Stimulated activated CD8-positive, alpha-beta memory T cell treated with anti-CD3 and anti-CD28 coated beads, Interleukin-12 subunit alpha, Interleukin-12 subunit beta, amount 100 ng/mL, for 1 hour (primary cell): ENCODE data around the gene RHBDD1.

Experiments
- DNase-seq: peaks from one replicate; pipeline ENCODE4 v3.0.0-alpha.2; 2020; ENCODE audit warnings: low read depth

RHBDD1 gene

DNA sequence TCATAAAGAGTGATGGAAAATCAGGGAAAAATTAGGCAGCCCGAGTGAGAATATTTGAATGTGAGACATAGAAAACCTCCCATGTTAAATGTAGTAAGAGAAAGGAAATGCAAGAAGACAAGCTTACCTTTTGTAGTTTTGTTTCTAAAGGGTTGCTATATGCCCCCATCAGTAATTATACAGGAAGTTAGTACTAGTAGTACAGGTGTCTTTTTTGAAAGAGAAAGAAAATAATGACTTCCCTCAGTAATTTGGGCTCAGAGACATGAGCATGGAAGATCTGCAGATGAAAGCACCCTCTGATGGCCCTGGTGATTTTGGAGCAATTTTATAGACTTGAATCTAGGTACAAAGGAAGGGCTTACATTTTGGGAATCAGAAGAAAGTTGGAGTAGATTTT lies 80.8 kb downstream of the RHBDD1 start:
- DNase-seq, result no peak

DNA sequence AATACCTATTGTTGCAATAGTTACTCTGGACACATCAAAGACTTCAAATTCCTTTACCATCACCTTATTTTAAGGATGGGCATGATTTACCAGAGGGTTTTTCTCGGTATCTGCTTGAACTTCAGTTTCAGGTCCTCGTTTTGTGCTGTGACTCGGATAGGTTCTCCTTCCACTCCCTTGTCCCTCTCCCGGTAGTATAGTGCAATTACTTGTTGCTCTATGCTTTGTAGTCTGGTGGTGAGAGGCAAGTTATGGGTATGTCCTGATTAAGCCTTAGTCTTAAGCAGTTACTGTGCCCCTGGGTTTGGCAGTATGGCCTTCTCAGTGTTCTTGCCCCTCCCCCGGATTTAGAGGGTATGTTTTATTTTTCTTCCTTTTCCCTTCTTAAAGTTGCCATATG lies 96.6 kb downstream of the RHBDD1 start:
- no peak for DNase-seq

DNA sequence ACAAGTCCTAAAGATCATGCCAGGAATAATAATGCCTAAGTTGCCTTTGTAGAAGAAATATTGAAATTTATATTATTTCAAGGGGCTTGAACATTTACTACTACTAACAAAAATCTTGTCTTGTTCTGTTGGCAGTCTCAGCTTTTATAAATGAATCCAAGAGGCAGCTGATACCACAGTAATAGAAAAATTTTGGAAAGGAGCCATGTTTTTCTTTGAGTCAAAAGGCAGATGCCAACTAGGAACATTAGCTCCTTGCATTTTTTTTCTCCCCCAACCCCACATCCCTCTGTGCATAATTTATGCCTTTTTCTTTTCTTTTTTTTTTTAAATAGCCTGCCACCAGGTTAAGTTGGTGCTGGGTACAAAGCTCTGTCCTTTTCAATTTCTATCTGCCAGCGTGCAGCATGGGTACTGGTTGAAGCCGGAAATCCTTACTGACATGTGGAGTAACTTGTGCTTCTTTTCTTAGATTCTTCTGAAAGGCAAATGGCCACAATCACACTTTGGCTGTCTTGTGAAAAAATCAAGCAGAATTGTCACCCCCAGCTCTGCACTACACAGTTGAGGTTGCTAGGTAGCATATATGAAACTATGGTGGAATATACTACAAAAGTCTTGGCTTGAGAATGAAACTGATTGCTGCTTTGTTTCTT lies 98.8 kb downstream of the RHBDD1 start:
- DNase-seq, result no peak

DNA sequence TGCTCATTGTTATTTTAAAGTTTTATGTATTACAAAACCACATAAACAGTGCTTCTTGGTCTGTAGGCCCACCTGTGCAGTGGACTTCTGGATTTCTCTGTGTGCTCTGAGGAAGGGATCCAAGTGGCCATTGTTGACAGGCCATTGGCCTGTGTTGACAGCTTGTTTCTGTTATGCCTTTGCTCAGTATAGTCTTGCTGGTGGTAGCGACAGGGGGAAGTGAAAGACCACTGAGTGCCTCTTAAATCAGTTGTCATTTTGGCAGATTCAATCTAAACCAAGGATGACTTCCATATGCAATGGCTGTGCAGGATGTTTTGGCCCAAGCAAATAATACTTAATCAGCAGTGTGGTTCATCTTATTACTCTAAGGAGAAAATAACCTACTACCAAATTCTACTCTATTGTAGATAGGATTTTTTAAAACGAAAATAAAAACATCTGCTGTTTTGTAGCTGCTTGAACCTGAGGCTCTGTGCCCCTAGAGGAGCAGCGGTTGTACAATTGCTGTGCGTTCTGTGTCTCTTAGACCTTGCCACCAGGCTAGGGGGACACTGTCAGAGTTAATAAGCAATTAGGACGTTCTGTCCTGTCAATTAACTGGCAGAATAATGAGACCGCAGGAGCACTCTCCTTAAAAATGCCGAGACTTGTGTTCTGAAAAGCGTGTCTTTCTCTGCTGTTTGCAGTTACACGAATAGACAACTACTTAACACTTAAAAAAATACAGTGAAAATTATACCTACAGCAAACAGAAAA lies 108.2 kb downstream of the RHBDD1 start:
- no peak for DNase-seq

DNA sequence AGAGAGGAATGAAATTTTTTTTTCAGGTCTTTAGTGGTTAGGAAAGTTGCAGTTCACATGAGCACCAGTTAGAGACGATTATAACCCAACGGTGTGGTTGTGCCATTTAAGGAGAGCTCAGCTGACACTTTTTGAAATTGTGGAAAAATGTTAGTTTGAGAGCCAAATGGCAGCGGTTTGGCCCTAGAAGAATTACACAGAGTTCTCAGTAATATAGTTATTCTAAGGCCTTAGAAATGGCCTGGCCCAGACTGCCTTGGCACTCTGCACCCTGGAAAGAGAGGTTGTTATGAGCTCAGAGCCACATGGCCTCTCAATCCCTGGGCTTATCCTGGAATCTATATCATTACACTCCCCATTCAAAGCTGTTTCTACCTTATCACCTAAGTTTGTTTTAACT lies 117.4 kb downstream of the RHBDD1 start:
- DNase-seq, result no peak

DNA sequence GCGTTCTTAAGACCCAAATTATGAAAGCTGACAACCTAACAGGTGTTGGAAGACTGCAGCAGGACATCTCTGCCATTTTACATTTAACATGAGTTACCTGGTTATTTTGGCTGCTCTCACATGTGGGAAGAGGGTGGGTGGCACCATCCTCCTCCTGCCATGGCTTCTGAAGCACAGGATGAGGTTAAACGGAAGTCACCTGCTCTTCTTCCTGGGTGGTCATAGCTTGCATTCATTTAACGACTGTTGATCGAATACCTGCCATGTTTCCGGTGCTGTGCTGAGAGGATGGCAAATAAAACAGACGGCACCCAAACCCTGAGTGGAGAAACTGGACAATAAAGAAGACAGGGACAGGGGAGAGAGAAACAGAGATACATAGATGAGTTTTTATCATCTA lies 118.0 kb downstream of the RHBDD1 start:
- no peak for DNase-seq

DNA sequence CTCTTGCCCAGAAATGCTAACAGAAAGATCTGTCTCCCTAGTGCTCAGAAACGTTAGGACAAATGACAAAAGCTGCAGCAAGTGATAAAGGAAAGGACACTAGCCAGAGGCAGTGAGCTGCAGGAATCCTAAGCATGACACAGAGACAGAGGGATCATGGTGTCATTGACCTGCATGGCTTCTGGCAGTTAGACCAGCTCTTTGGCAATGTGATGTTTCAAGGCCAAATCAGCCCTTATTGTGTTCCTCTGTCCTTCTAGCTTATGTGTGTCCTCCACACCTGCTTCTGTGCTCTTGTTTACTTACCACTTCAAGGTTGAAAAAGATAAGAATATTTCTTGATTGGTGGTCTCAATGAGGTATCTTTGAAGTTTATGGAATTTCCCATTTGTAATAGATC lies 120.8 kb downstream of the RHBDD1 start:
- DNase-seq, result no peak

DNA sequence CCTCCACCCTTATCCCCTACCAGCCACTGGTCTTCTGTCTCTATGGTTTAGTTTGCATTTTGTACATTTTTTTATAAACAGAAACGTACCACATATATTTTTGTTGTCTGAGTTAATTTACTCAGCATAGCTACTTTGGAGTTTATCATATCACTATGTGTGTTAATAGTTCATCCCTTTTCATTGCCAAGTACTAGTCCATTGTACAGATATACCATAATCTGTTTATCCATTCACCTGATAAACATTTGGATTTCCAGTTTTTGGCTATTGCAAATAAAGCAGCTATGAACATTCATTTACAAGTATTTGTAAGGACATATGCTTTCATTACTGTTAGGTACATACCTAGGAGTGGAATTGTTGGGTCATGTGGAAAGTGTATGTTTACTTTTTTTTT lies 123.6 kb downstream of the RHBDD1 start:
- no peak for DNase-seq

DNA sequence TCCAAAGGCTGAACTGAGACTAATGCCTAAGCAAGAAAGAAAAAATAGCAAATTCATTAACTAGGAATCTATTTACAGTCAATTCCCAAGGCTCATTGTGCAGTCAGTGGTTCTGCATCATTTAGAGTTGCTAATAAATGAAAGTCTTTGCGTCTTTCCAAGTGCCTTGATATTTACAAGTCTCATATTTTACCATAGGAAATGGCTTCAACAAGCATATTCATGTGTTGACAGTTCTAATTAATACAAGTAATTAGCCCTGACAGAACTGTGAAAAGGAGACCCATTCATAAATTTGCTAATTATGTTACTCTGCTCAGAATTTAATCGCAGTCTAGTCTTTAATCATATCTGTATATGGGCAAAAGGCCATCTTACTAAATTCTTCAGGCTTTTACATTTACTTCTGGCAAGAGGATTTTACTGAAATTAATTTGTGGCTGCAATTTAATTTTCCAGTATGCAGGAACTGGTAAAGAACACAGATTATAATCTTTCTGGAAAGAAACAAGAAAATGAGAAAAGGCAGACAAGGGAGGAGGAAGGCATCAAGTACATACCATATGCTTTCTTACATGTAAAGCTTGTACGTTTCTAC lies 126.4 kb downstream of the RHBDD1 start:
- no peak for DNase-seq

DNA sequence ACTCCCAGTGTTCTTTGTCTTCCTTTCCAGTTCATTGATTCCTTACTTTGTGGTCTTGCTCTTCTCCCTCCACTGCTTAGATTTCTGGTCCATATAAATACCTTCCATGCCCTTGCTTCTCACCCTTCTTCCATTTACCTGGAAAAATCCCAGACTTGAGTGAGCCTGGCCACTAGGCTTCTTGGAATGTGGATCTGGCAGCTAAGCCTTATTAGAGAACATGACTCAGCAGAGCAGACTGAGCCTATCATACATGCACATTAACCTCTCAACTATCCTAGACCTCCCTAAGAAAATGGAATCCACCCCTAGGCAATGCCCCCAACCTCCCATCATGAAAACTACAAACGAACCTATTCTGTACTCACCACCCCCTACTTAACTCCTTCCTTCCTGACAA lies 127.7 kb downstream of the RHBDD1 start:
- no peak for DNase-seq

DNA sequence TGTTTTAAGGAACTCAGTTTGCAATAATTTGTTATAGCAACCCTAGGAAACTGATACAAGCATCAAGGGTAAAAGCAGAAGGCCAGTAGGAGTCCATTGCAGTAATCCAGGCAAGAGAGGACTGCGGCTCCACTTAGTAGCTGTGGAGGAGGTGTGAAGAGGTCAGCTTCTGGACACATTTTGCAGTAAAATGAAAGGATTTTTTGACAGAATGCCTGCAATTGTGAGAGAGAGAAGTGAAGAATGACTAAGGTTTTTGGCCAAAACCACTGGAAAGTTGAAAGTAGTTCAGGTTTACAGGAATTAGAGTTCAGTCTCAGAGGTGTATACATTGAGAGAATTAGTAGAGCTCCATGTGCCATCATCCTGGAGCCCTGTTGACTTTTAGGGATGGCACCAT lies 129.5 kb downstream of the RHBDD1 start:
- DNase-seq, result no peak

DNA sequence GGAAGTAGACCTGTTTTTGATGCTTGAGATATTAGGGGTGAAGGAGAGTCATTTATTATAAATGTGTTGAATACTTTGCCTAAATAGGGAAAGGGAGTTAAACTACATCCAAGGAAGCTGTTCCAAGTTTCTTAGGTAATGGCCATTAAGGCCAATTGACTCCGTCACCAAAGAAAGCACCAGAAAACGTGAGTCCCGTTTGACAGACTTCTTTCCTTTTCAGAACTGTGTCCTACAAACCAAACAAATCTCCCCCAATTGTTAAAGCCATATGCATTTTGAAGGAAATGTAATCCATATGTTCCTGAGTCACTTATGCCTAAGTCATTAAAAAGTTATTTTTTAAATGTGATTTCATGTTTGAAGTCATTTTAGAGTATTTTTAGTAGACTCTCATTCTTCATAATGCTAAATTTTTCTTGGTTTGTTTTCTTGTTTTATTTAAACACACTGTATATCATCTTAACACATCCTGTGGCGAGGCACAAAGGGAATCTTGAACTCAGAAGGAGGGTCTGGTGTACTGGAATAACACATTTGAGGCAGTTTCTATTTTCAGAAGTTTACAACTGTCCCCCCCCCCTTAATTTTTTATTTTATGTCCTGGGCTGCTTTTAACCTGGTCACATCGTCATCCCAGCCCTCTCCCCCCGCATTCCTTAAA lies 133.7 kb downstream of the RHBDD1 start:
- DNase-seq, result no peak

DNA sequence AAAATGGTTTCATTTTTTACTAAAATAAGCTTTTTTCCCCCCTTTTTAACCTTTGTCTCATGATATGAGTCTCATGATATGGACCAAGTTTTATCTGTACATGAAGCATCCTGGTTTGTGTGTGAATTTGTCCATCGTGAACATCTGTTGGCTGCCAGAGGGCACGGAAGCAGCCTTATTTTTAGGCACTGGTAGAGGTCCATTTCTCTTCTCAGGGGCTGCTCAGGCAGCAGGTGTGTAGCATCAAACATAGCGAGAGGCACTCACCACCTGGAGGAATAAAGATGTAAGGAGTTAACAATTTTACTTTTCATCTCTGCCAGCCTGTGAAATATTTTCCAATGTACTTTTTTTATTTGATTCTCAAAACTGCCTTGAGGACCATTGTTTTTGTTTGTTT lies 134.5 kb downstream of the RHBDD1 start:
- no peak for DNase-seq

DNA sequence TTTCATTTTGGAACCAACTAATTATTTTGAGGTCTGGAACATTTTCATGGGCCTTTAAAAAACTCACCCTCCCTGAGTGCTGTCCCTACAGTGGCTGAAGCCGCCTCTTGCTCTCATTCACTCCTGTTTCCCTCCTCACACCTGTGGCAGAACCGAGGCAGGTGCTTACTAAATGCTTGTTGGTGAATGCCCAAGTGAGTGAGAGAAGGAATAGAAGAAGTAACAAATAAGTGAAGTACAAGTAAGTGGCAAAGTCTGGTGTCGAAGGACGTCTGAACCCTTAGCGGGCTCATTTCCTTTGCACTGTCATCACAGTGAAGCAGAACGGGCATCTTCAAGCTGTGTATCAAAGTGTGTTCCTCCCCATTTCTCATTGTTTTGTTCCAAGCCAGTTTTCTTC lies 135.2 kb downstream of the RHBDD1 start:
- no peak for DNase-seq

DNA sequence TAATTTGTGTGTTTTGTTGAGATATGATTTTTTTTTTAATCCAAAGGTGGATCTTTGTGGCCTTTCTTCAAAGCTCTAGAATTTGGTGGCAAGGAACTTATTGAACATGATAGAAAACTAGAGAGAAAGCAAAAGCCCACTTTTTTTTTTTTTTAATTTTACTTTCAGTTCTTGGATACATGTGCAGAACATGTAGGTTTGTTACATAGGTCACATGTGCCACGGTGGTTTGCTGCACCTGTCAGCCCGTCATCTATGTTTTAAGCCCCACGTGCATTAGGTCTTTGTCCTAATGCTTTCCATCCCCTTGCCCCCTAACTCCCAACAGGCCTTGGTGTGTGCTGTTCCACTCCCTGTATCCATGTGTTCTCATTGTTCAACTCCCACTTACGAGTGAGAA lies 135.9 kb downstream of the RHBDD1 start:
- DNase-seq, result no peak

DNA sequence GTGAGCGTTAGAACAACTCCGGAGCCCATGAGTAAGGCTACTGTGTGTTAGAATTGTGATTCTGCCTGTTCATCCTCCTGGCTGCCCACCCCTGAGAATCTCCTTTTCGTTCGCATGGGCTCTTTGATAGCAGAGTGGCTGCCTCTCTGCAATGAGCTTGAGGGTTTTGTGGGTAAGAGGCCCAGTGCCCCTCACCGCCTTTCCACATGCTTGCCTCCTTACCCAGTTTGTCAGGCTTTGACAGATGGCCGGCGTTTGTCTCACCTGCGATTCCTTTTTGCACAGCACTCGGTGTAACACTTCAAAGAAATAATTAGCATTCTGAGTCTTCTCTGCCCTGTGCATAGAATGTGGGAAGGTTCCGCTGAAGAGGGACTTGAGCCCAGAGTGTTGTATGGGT lies 138.0 kb downstream of the RHBDD1 start:
- DNase-seq, result no peak

DNA sequence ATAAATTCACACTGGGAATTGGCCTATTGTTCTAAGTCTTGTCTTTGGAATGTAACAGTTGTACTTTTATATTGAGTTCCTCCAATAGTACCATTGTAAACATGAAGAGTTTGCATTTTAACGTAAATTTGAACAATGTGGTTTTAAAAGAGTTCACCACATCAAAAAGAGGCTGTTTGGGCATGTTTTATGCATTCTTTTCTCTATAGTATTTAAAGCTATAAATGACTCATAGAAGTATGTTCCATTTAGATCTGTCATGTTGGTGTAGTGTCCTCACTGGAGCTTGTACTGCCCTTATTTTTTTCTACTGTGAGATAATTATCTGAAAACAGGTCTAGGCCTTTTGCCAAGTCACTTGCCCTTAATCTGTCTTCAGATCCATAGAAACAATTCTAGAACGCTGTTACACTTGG lies 141.9 kb downstream of the RHBDD1 start:
- DNase-seq, result no peak

DNA sequence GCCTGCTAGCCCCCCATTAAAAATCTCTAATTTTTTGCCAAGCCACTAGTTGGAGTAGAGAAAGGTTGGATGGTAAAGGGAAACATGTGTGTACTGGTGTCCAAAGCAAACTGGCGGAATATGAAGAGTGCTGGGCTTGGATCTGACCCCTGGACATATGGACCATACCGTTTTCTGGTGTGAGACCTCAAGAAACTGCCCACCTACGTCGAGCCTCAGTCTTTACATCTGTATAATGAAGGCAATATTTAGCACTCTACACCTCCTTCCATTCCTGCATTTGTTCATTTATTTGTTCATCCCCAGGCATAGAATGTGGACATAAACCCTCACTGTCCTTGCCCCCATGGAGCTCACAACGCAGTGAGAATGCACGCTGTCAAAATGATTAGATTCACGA lies 142.4 kb downstream of the RHBDD1 start:
- DNase-seq, result no peak

DNA sequence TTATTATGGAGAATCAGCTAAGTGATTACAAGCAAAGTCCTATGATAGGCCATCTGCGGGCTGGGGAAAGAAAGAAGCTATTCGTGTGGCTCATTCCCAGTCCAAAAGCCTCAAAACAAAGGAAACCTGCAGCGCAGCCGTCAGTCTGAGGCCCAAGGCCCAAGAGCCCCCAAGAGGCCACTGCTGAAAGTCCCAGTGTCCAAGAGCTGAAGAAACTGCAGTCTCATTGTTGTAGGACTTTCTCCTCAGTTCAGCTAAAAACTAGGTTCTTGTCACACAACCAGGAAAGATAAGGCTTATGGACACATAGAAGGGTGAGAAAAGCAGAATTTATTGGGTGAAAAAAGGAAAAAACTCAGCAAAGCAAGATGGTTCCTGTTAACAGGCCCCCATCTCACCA lies 143.2 kb downstream of the RHBDD1 start:
- no peak for DNase-seq

DNA sequence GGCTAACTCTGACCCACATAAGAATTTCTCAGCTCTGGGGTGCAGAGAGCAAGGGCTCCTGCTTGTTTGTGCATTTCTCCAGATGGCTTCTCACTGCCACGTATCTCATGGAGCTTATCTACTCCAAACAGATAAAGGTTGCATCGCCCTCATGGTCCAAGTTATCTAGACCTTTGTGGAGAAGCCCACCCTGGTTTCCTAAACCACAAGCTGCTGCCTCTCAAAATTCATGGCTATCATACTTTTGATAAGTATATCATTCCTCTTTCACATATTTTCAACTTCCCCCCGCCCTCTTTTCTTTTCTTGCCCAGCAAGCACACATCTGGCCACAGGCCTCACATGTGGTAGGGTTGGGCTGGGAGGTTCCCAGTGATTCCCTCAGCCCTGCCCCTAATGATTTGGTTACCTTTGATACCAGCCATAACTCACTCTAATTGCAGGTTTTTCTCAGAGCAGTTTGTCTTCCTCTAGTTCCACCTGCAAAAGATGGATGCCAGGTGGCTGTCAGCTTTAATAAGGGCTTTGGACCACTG lies 146.0 kb downstream of the RHBDD1 start:
- DNase-seq, result no peak

DNA sequence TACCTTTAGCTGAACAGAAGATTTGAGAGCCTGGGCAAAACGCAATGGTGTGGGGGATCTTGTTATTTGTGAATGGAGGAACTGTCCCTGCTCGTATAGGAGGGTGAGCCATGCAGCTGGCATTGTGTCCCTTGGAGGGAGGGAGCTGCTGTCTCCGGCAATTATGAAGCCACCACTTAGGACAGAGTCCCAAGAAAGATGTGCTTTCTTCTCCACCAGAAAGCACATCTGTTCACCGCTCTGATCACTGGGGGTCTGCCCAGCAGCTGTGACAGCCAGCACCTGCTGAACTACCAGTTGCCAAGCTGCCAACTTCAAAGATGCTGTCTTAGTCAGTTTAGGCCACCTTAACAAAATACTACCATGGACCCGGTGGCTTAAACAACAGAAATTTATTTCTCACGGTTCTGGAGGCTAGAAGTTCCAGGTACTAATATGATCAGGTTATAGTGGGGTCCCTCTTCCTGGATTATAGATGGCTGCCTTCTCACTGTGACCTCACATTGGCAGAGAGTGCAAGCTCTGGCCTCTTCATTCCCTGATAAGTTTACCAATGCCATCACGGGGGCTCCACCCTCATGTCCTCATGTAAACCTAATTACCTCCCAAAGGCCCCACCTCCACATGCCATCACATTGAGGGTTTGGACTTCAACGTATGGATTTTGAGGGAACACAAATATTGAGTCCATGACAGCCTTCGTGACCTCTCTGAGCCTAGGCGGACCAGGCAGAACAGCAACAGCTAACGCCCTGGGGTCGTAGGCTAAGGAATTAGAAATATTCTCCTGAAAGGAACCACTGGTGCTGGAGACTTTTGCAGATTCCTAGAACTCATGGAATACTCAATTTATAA lies 148.3 kb downstream of the RHBDD1 start:
- no peak for DNase-seq
